Measurements from ENCODE around the gene SNTG2. TPM values are rescaled to one million over a fixed set of nuclear protein-coding genes. Genes with fewer than 3 reads are reported as not detected.

SNTG2 gene
- total RNA-seq, 1 experiment from 2014 or later, result not detected

DNA sequence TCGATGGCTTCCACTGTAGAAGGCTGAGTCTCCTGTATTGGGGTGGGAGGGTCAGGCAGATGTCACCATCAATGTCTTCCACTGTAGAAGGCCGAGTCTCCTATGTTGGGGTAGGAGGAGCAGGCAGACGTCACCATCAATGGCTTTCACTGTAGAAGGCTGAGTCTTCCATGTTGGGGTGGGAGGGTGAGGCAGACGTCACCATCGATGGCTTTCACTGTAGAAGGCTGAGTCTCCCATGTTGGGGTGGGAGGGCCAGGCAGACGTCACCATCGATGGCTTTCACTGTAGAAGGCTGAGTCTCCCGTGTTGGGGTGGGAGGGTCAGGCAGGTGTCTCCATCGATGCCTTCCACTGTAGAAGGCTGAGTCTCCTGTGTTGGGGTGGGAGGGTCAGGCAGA, 345.1 kb downstream of the SNTG2 start:
- H3K27me3 ChIP-seq, result no peaks in the 10 kb centered on the region
- DNase-seq, result no peak
- no peaks in the 10 kb centered on the region for H3K36me3 ChIP-seq

DNA sequence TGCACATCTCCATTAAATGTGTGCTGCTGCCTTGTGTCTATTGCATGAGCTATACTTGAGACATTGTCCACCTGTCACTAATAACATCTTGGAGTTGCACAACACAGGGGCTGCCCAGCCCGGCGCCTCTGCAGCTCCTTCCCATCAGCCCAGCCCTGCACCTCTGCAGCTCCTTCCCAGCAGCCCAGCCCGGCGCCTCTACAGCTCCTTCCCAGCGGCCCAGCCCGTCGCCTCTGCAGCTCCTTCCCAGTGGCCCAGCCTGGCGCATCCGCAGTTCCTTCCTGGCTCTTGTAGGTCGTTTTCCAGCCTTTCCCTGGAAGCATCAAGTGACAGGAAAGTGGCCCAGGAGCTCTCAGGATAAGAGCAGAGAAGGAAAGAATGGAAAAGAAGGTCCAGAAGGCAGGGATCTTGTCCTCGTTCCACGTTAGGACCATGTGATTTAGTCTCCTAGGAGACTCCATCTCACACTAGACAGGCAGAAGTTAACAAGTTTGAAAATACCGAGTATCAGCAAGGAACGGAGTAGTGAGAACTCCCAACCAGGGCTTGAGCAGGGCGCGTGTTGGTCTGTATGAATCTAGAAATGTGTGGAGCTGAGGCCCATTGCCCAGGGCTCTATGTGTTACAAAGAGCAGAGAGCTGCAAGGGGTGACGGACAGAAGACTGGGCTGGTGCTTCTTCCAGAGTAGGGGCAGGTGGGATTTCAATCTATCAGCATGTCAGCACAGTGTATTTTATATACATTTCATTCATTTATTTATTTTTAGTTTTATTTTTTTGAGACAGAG, 346.9 kb downstream of the SNTG2 start:
- no peak overlapping the region for H3K4me3 ChIP-seq
- H3K36me3 ChIP-seq, result no peaks in the 10 kb centered on the region
- no peaks in the 10 kb centered on the region for H3K27me3 ChIP-seq
- DNase-seq, result no peak
- no peaks in the 10 kb centered on the region for H3K9me3 ChIP-seq

More for the DNA sequence above, 345.1 kb downstream of the SNTG2 start:
- no peak overlapping the region for H3K4me3 ChIP-seq
- H3K9me3 ChIP-seq, result no peaks in the 10 kb centered on the region

GRCh38 chr2:1299043-1299442, 348.4 kb downstream of the SNTG2 start:
- Histone ChIP-seq H3K27me3 (no peaks in the 10 kb centered on the region), H3K4me3 (no peak overlapping the region), H3K9me3 (no peaks in the 10 kb centered on the region), H3K36me3 (no peaks in the 10 kb centered on the region)
- no peak for DNase-seq

DNA sequence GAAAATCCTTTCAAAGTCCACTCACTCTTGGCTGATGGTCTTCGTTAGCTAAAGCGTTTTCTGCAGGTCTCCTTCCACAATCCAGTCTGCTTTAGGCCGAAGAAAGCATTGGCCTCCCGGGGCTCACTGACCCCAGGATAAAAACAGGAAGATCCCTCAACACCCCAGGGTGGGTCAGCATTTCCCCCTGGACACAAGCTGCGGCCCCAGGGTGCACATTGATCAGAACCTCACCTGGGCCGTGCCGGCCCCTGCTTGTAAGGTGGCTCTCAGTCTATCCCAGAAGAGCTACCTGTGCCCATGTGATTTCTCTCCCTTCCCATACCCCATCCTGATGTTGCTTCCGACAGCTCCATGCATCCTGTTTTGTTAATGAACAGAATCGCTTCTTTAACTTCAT, 349.6 kb downstream of the SNTG2 start:
- no peaks in the 10 kb centered on the region for H3K9me3 ChIP-seq
- DNase-seq, result no peak
- H3K27me3 ChIP-seq, result no peaks in the 10 kb centered on the region
- no peaks in the 10 kb centered on the region for H3K36me3 ChIP-seq
- no peak overlapping the region for H3K4me3 ChIP-seq

GRCh38 chr2:1301056-1301455, 350.4 kb downstream of the SNTG2 start:
- DNase-seq, result no peak
- H3K9me3 ChIP-seq, result no peaks in the 10 kb centered on the region
- no peaks in the 10 kb centered on the region for H3K36me3 ChIP-seq
- no peaks in the 10 kb centered on the region for H3K27me3 ChIP-seq
- no peak overlapping the region for H3K4me3 ChIP-seq

GRCh38 chr2:1305342-1306013, 354.8 kb downstream of the SNTG2 start:
- DNase-seq, result no peak
- Histone ChIP-seq H3K36me3 (no peaks in the 10 kb centered on the region), H3K4me3 (no peak overlapping the region), H3K9me3 (no peaks in the 10 kb centered on the region), H3K27me3 (no peaks in the 10 kb centered on the region)

GRCh38 chr2:1306014-1306686, 355.5 kb downstream of the SNTG2 start:
- Histone ChIP-seq H3K4me3 (no peak overlapping the region), H3K9me3 (no peaks in the 10 kb centered on the region), H3K36me3 (no peaks in the 10 kb centered on the region), H3K27me3 (no peaks in the 10 kb centered on the region)
- no peak for DNase-seq

DNA sequence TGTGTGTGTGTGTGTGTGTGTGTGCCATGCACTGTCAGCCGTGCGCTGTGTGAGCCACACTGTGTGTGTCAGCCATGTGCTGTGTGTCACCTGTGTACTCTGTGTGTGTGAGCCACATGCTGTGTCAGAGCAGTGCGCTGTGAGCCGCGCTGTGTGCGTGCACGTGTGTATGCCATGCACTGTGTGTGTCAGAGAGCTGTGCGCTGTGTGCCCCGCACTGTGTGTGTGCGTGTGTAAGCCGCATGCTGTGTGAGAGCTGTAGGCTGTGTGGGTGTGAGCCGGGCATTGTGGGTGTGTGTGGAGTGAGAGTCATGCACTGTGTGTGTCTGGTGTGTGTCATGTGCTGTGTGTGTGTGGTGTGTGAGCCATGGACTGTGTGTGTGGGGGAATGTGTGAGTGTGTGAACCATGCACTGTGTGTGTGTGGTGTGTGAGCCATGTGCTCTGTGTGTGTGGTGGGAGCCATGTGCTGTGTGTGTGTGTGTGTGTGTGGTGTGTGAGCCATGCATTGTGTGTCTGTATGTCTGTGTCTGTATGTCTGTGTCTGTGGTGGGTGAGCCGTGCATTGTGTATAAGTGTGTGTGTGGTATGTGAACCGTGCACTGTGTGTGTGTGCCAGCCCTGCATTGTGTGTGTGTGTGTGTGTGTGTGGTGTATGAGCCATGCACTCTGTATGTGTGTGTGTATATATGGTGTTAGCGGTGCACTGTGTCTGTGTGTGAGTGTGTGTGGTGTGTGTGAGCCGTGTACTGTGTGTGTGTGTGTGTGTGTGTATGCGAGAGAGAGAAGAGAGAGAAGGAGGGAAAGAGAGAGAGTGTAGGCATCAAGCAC, 356.3 kb downstream of the SNTG2 start:
- Histone ChIP-seq H3K9me3 (no peaks in the 10 kb centered on the region), H3K27me3 (no peaks in the 10 kb centered on the region), H3K36me3 (no peaks in the 10 kb centered on the region), H3K4me3 (no peak overlapping the region)
- no peak for DNase-seq

GRCh38 chr2:1307670-1308069, 357.0 kb downstream of the SNTG2 start:
- no peak for DNase-seq
- Histone ChIP-seq H3K4me3 (no peak overlapping the region), H3K36me3 (no peaks in the 10 kb centered on the region), H3K9me3 (no peaks in the 10 kb centered on the region), H3K27me3 (no peaks in the 10 kb centered on the region)

GRCh38 chr2:1308678-1309077, 358.0 kb downstream of the SNTG2 start:
- Histone ChIP-seq H3K9me3 (no peaks in the 10 kb centered on the region), H3K36me3 (no peaks in the 10 kb centered on the region), H3K4me3 (no peak overlapping the region), H3K27me3 (0 out of 2 replicates have a peak, but pooled peaks cover 2% of the 10 kb centered on the region)
- no peak for DNase-seq

DNA sequence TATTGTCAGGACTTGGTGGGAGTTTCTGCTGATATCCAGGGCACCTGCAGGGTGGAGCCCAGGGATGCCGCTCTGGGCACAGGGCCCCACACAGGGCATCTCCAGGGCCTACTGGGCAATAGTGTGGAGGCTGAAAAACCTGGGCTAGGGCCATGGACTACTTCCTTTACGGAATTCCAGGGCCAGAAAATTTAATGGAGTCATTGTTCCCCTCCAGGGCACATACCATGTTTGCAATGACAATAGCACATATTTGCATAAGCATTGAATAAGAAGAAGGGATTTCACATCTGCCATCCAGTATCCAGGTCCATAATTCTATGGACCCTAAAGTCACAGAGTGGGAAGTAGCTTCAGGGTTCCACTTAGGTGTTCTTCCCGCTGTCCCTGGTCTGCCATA, 358.9 kb downstream of the SNTG2 start:
- DNase-seq, result no peak
- no peaks in the 10 kb centered on the region for H3K9me3 ChIP-seq
- H3K27me3 ChIP-seq, result 0 out of 2 replicates have a peak, but pooled peaks cover 2% of the 10 kb centered on the region
- no peaks in the 10 kb centered on the region for H3K36me3 ChIP-seq
- H3K4me3 ChIP-seq, result no peak overlapping the region

DNA sequence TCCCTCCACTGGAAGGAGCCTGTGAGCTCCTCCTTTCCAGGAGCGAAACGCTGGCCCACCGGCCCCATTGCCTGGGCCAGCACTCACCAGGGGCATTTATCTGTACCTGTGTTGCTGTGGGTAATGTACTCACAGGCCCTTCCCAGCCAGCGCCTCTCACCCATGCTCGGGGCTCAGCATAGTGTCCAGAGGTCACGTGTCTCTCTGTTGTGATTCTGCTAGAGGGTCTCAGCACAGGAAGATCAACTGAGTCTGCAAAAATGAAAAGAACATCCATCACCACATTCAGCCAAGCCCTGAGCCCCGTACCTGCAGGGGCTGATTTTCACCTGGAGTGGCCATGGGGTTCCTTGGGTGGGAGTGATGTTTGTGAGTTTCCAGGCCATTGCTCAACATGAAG, 359.6 kb downstream of the SNTG2 start:
- Histone ChIP-seq H3K27me3 (0 out of 2 replicates have a peak, but pooled peaks cover 2% of the 10 kb centered on the region), H3K36me3 (no peaks in the 10 kb centered on the region), H3K9me3 (no peaks in the 10 kb centered on the region), H3K4me3 (no peak overlapping the region)
- no peak for DNase-seq

- H3K9me3 ChIP-seq, result no peaks in the 10 kb centered on the region
- H3K27me3 ChIP-seq, result 0 out of 2 replicates have a peak, but pooled peaks cover 2% of the 10 kb centered on the region
- no peak for DNase-seq
Observed at GRCh38 chr2:1310866-1311265, 360.2 kb downstream of the SNTG2 start.

DNA sequence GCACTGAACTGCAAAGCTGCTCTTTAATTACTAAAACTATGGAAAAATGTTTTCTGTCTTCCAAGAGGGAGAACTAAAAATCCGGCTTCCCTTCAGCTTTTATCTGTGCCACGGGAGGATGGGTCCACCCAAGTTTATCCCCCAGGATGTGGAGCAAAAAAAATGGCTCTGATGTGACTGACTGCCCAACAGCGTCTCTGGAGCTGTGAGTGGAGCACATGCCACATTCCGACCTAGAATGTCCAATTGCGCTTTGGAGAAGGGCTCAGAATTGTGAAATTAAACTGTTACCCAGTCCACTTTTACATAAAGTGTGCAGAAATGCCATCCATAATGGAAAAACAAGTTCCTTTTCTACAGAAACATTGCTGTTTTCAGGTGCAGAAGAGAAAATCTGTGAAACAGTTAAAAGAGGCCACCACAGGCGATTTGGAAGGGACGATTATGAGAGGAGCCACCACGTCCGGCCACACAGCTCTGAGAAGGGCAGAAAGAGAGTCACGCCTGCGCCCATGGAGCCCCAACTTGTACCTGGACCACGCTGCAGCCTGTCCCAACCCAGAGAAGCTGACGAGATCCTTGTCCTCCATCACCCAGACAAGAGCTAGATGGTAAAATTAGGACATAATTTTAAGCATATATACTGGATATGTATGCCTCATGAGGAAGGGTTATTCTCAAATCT, 362.7 kb downstream of the SNTG2 start:
- Histone ChIP-seq H3K36me3 (no peaks in the 10 kb centered on the region), H3K27me3 (0 out of 2 replicates have a peak, but pooled peaks cover 2% of the 10 kb centered on the region), H3K4me3 (no peak overlapping the region), H3K9me3 (no peaks in the 10 kb centered on the region)
- DNase-seq, result no peak

More at GRCh38 chr2:1310866-1311265, 360.2 kb downstream of the SNTG2 start:
- H3K36me3 ChIP-seq, result no peaks in the 10 kb centered on the region
- H3K4me3 ChIP-seq, result no peak overlapping the region

DNA sequence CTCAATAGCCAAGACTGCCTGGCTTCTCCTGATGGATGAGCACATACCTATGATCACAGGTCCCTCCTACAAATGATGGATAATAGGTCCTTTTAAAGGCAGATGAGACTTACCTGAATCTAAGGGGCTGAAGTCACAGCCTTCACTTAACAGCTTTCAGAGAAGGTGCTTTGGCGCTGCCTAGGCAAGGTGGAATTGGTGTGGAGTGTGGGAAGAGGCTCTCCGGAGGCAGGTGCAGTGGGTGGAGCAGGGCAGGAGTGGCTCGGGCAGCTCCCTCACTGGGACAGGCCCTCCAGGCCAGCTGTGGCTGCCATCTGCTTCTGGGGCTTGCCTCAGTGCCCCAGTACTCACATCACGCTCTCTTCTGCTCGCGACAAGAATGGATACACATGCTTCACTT, 363.6 kb downstream of the SNTG2 start:
- 0 out of 2 replicates have a peak, but pooled peaks cover 2% of the 10 kb centered on the region for H3K27me3 ChIP-seq
- H3K9me3 ChIP-seq, result no peaks in the 10 kb centered on the region
- H3K36me3 ChIP-seq, result no peaks in the 10 kb centered on the region
- no peak for DNase-seq
- H3K4me3 ChIP-seq, result no peak overlapping the region

DNA sequence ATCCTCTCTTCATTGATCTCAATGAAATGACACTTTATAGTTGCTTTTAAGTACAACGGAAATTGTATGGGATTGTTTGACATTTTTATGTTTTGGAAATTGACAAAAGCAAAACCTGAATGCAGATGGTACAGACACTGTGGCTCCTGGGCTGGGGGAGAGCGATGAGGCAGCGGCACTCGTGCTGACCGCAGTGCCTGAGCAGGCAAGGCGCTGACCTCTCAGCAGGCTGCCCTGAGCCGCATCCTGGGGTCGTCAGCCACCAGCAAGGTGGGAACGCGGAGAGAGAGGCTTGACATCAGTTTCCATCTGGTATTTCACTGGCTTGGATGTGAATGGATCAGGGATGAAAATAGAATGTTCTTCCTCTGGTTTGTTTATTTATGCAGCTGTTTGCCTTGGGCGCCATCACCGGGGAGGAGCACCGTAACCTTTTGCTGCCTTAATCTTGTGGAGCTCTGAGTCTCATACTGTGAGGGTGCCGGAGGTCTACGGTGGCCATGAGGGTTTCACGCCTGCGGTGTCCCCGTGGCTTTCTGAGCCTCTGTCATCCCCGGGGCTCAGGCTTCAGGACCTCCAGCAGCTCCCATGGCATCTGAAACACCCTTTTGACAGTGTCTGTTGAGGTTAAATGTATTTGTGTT, 367.8 kb downstream of the SNTG2 start:
- Histone ChIP-seq H3K27me3 (no peaks in the 10 kb centered on the region), H3K4me3 (no peak overlapping the region), H3K9me3 (no peaks in the 10 kb centered on the region), H3K36me3 (no peaks in the 10 kb centered on the region)
- no peak for DNase-seq
